PC-9 (cell line): ENCODE data around the gene LYPLAL1.

Experiments
- EZH2 ChIP-seq: fragments of 200-600 bp; sonication (generic); IDR thresholded peaks from 2 replicates; pipeline ENCODE4 v1.8.0; 2017; ENCODE audit warnings: antibody characterized with exemption, low read depth
- TF ChIP-seq, protein P1 (sequence below): fragments of 200-600 bp; sonication (generic); conservative IDR thresholded peaks from 2 replicates; pipeline ENCODE4 v1.6.1; 2017; ENCODE audit warnings: mixed run types, antibody characterized with exemption, mild to moderate bottlenecking, moderate library complexity

DNA sequence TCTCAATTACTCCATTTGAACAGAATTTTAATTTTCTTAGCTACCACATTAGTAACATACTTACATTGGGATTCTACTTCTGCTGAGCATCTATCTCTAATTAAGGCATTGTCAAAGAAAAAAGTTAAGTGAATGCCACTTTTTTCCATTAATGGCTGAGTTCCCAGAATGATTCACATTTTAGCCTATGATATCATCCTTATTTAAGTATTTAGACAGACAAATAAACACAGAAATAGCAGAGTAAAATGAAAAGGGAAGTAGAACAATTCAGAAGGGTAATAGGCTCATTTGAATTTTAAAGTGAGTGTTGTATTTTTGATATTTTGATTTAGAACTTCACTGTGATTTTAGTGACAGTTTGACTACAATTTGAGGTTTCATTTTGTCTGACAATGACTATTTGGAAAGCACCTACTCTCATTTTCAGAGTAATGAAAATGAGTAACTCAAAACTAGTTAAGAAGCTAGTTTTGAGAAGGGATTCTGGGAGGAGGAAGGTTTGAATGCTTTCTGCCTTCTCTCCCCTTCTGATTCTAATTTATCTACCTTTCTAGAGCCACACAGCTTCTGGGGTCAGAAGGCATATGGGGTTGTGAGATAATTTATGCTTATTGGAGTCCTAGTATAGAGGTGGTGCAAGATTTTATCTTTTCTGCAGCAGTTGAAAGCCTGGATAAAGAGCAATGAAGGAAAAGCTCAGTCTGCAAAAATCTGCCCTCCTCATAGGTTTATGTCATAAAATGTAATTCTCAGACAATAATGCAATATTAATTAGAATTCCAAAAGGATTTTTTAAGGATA is 15.5 kb downstream of the LYPLAL1 start:
- TF ChIP-seq, protein P1, sequence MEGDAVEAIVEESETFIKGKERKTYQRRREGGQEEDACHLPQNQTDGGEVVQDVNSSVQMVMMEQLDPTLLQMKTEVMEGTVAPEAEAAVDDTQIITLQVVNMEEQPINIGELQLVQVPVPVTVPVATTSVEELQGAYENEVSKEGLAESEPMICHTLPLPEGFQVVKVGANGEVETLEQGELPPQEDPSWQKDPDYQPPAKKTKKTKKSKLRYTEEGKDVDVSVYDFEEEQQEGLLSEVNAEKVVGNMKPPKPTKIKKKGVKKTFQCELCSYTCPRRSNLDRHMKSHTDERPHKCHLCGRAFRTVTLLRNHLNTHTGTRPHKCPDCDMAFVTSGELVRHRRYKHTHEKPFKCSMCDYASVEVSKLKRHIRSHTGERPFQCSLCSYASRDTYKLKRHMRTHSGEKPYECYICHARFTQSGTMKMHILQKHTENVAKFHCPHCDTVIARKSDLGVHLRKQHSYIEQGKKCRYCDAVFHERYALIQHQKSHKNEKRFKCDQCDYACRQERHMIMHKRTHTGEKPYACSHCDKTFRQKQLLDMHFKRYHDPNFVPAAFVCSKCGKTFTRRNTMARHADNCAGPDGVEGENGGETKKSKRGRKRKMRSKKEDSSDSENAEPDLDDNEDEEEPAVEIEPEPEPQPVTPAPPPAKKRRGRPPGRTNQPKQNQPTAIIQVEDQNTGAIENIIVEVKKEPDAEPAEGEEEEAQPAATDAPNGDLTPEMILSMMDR, result no peak
- TF ChIP-seq EZH2, result no peak
